ENCODE measurements around the gene VDR.

Gene VDR

GRCh38 chr12:47846294-47846996, 58.3 kb downstream of the VDR start:
- Histone ChIP-seq H3K4me1 (ENCODE audit: low read length) (0 out of 2 replicates have a peak, but pooled peaks cover under 1% of the 10 kb centered on the region), H3F3A (ENCODE audit: insufficient read depth, low read length) (no peaks in the 10 kb centered on the region), H3K4me2 (ENCODE audit: low read depth, low read length) (no peak overlapping the region), H3K9me2 (replicated peaks; ENCODE audit: insufficient read depth, low read length) (no peaks in the 10 kb centered on the region), H4K20me1 (ENCODE audit: insufficient read depth, low read length) (no peaks in the 10 kb centered on the region), H2AFZ (ENCODE audit: low read length) (no peak overlapping the region), H3K4me3 (ENCODE audit: low read length) (no peak overlapping the region), H3K27ac (ENCODE audit: low read length) (no peak overlapping the region), H3K79me2 (ENCODE audit: low read length) (no peaks in the 10 kb centered on the region), H3K36me3 (replicated peaks; ENCODE audit: insufficient read depth, low read length) (no peaks in the 10 kb centered on the region; the same call in 1 of the 2 replicates), H3K27me3 (replicated peaks; ENCODE audit: insufficient read depth, low read length) (no peaks in the 10 kb centered on the region), H3K9ac (ENCODE audit: low read length) (no peak overlapping the region), H3K9me3 (replicated peaks; ENCODE audit: insufficient read depth, low read length) (no peaks in the 10 kb centered on the region)
- TF ChIP-seq CTCF (IDR thresholded peaks at IDR 0.05; ENCODE audit: low read length) (no peak), EZH2 (optimal IDR thresholded peaks at IDR 0.05; ENCODE audit: low read depth, low read length) (no peak), EZH2phosphoT487 (IDR thresholded peaks at IDR 0.05; ENCODE audit: low read length) (no peak)
- no peak for DNase-seq

GRCh38 chr12:47845081-47845480, 59.7 kb downstream of the VDR start:
- Histone ChIP-seq H3K27me3 (replicated peaks; ENCODE audit: insufficient read depth, low read length) (no peaks in the 10 kb centered on the region), H3K9me3 (replicated peaks; ENCODE audit: insufficient read depth, low read length) (no peaks in the 10 kb centered on the region)

GRCh38 chr12:47844264-47845019, 60.4 kb downstream of the VDR start:
- H3K9ac ChIP-seq (ENCODE audit: low read length): no peak overlapping the region
- H3K9me3 ChIP-seq (replicated peaks; ENCODE audit: insufficient read depth, low read length): no peaks in the 10 kb centered on the region
- no peaks in the 10 kb centered on the region for H3K79me2 ChIP-seq (ENCODE audit: low read length)
- DNase-seq: no peak
- H3K4me1 ChIP-seq (ENCODE audit: low read length): no peaks in the 10 kb centered on the region
- no peak overlapping the region for H3K4me2 ChIP-seq (ENCODE audit: low read depth, low read length)
- H3F3A ChIP-seq (ENCODE audit: insufficient read depth, low read length): no peaks in the 10 kb centered on the region
- no peaks in the 10 kb centered on the region for H3K9me2 ChIP-seq (replicated peaks; ENCODE audit: insufficient read depth, low read length)
- TF ChIP-seq CTCF (IDR thresholded peaks at IDR 0.05; ENCODE audit: low read length) (no peak), EZH2phosphoT487 (IDR thresholded peaks at IDR 0.05; ENCODE audit: low read length) (no peak), EZH2 (optimal IDR thresholded peaks at IDR 0.05; ENCODE audit: low read depth, low read length) (no peak)
- no peaks in the 10 kb centered on the region for H3K27me3 ChIP-seq (replicated peaks; ENCODE audit: insufficient read depth, low read length)
- no peak overlapping the region for H3K27ac ChIP-seq (ENCODE audit: low read length)
- H3K4me3 ChIP-seq (ENCODE audit: low read length): no peak overlapping the region
- H3K36me3 ChIP-seq (replicated peaks; ENCODE audit: insufficient read depth, low read length): no peaks in the 10 kb centered on the region
- no peaks in the 10 kb centered on the region for H4K20me1 ChIP-seq (ENCODE audit: insufficient read depth, low read length)
- no peak overlapping the region for H2AFZ ChIP-seq (ENCODE audit: low read length)

More at GRCh38 chr12:47845081-47845480, 59.7 kb downstream of the VDR start:
- DNase-seq: no peak
- no peaks in the 10 kb centered on the region for H3K4me1 ChIP-seq (ENCODE audit: low read length)
- no peak overlapping the region for H3K9ac ChIP-seq (ENCODE audit: low read length)
- H3K36me3 ChIP-seq (replicated peaks; ENCODE audit: insufficient read depth, low read length): no peaks in the 10 kb centered on the region
- H3K4me2 ChIP-seq (ENCODE audit: low read depth, low read length): no peak overlapping the region
- TF ChIP-seq EZH2 (optimal IDR thresholded peaks at IDR 0.05; ENCODE audit: low read depth, low read length): no peak
- no peak for TF ChIP-seq CTCF (IDR thresholded peaks at IDR 0.05; ENCODE audit: low read length)
- TF ChIP-seq EZH2phosphoT487 (IDR thresholded peaks at IDR 0.05; ENCODE audit: low read length): no peak
- H3K27ac ChIP-seq (ENCODE audit: low read length): no peak overlapping the region
- H2AFZ ChIP-seq (ENCODE audit: low read length): no peak overlapping the region
- no peak overlapping the region for H3K4me3 ChIP-seq (ENCODE audit: low read length)
- H3K9me2 ChIP-seq (replicated peaks; ENCODE audit: insufficient read depth, low read length): no peaks in the 10 kb centered on the region
- no peaks in the 10 kb centered on the region for H3K79me2 ChIP-seq (ENCODE audit: low read length)
- no peaks in the 10 kb centered on the region for H3F3A ChIP-seq (ENCODE audit: insufficient read depth, low read length)
- H4K20me1 ChIP-seq (ENCODE audit: insufficient read depth, low read length): no peaks in the 10 kb centered on the region
